Panc1 (cell line): ENCODE results near the gene ERN1. TPM values are rescaled to one million over a fixed set of nuclear protein-coding genes. Genes with fewer than 3 reads are reported as not detected.

Experiments
- ATAC-seq: fragments of 200-7000 bp; cut with Tn5 transposase; 2 replicates; pipeline ENCODE4 v1.9.1; 2020; ENCODE audit warnings: mild to moderate bottlenecking, moderate library complexity
- BruUV-seq: library from RNA; stranded (reverse); fragments of 400-500 nt; replicated peaks from 2 replicates; lab custom pipeline; 2021; lab: Mats Ljungman, UMichigan
- CTCF ChIA-PET: fragments of 300-600 bp; sonication (Branson Sonifier 250); formaldehyde crosslinking; loops from one replicate; lab custom pipeline; 2022; ENCODE audit warnings: antibody characterized with exemption; lab: Charles Lee
- POLR2A ChIA-PET: fragments of 300-600 bp; sonication (Branson Sonifier 250); formaldehyde crosslinking; loops from one replicate; lab custom pipeline; 2022; ENCODE audit warnings: antibody characterized with exemption; lab: Charles Lee
- DNase-seq: peaks from one replicate; pipeline ENCODE4 v3.0.0-alpha.2; 2010; ENCODE audit warnings: low read depth, low spot score
- H3K27ac ChIP-seq: 2 replicates; pipeline ENCODE4 v1.5.1; 2011; ENCODE audit warnings: mild to moderate bottlenecking, low read length, inconsistent platforms
- H3K27me3 ChIP-seq: fragments of 200-500 bp; sonication (Bioruptor generic); 2 replicates; pipeline ENCODE4 v1.6.0; 2014; ENCODE audit warnings: low read length, inconsistent platforms; ENCODE audit not compliant: control insufficient read depth, insufficient read depth
- H3K36me3 ChIP-seq: fragments of 200-500 bp; sonication (Bioruptor generic); 2 replicates; pipeline ENCODE4 v1.5.1; 2014; ENCODE audit warnings: inconsistent platforms, mild to moderate bottlenecking, low read length, moderate library complexity; ENCODE audit not compliant: control insufficient read depth, insufficient read depth
- H3K4me1 ChIP-seq: 2 replicates; pipeline ENCODE4 v1.5.1; 2011; ENCODE audit warnings: inconsistent platforms, mild to moderate bottlenecking, low read length, moderate library complexity; ENCODE audit not compliant: control insufficient read depth, insufficient read depth
- H3K4me3 ChIP-seq, 2 experiments: 2 replicates each; pipeline ENCODE4 v1.5.1; 2011 to 2012; ENCODE audit warnings: low read depth in 2 of 2, low read length in 2 of 2, mild to moderate bottlenecking in 2 of 2, inconsistent platforms in 1 of 2, moderate library complexity in 1 of 2
- H3K9me3 ChIP-seq: fragments of 200-500 bp; sonication (Bioruptor generic); 2 replicates; pipeline ENCODE4 v1.5.1; 2014; ENCODE audit warnings: low read depth, mild to moderate bottlenecking, inconsistent platforms, low read length, moderate library complexity; ENCODE audit not compliant: control insufficient read depth, insufficient read depth
- POLR2AphosphoS5 ChIP-seq: IDR thresholded peaks from 2 replicates; pipeline ENCODE4 v1.6.1; 2012; ENCODE audit warnings: mild to moderate bottlenecking, low read depth, low read length, moderate library complexity
- SIN3A ChIP-seq: IDR thresholded peaks from 2 replicates; pipeline ENCODE4 v1.6.1; 2012; ENCODE audit warnings: low read depth, mild to moderate bottlenecking, low read length, moderate library complexity, borderline replicate concordance; ENCODE audit not compliant: insufficient read depth
- TCF7L2 ChIP-seq: IDR thresholded peaks from 2 replicates; pipeline ENCODE4 v1.6.1; 2011; ENCODE audit warnings: mild to moderate bottlenecking, low read depth, low read length, inconsistent platforms
- in situ Hi-C: cut with HindIII; loops from 2 replicates; pipeline ENCODE4 v1.10.0; 2016; ENCODE audit warnings: low sequenced_read_pairs, low pct_unique_long_range_greater_than_20kb
- intact Hi-C: fragments of 100-400 bp; cut with micrococcal nuclease; formaldehyde crosslinking; loops from one replicate; pipeline ENCODE4 v1.10.0; 2022; ENCODE audit not compliant: unreplicated experiment
- total RNA-seq: library from RNA; stranded (reverse); gene quantifications from one replicate; pipeline ENCODE4 v1.2.1, GENCODE V29; 2021; ENCODE audit not compliant: unreplicated experiment
- TF ChIP-seq, protein P1 (sequence below): fragments of 450-650 bp; IDR thresholded peaks from 2 replicates; pipeline ENCODE4 v1.5.1; 2017; ENCODE audit warnings: mild to moderate bottlenecking
- TF ChIP-seq, protein P2 (sequence below), 2 experiments: IDR thresholded peaks; 2 replicates each; pipeline ENCODE4 v1.6.1; 2011 to 2012; ENCODE audit warnings: low read depth in 2 of 2, control low read depth in 1 of 2, low read length in 1 of 2, mild to moderate bottlenecking in 1 of 2, moderate library complexity in 1 of 2; ENCODE audit not compliant: insufficient read depth in 1 of 2

The ERN1 gene
- total RNA-seq, 1 experiment from 2014 or later = 12.1 TPM

DNA sequence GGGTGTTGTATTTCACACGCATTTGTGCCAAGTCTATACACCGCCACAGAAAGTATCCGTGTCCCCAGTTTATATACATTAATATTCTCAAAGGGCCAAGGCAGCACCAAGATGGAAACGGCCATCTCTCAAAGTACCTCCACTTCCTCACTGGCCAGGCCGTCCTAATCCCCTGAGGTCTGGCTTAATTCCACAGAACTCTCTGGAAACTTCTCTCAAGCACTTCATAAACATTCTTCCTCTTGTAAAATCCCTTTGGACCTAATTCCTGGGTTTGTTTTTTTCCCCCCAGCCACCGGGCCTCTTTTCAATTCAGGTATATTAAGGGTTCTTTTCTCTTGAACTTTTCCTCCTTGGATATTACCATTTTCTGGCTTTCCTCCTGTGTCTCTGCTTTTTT, 5.1 kb upstream of the ERN1 start:
- BruUV-seq = no TSS peak
- Histone ChIP-seq H3K4me1 (no peaks in the 10 kb centered on the region), H3K27ac (no peak overlapping the region), H3K27me3 (no peaks in the 10 kb centered on the region), H3K36me3 (no peaks in the 10 kb centered on the region), H3K9me3 (no peaks in the 10 kb centered on the region), H3K4me3 (no peak overlapping the region)
- ATAC-seq (no peak), DNase-seq (no peak)
- no peak for TF ChIP-seq POLR2AphosphoS5
- no peak for TF ChIP-seq TCF7L2
- TF ChIP-seq, protein P1, sequence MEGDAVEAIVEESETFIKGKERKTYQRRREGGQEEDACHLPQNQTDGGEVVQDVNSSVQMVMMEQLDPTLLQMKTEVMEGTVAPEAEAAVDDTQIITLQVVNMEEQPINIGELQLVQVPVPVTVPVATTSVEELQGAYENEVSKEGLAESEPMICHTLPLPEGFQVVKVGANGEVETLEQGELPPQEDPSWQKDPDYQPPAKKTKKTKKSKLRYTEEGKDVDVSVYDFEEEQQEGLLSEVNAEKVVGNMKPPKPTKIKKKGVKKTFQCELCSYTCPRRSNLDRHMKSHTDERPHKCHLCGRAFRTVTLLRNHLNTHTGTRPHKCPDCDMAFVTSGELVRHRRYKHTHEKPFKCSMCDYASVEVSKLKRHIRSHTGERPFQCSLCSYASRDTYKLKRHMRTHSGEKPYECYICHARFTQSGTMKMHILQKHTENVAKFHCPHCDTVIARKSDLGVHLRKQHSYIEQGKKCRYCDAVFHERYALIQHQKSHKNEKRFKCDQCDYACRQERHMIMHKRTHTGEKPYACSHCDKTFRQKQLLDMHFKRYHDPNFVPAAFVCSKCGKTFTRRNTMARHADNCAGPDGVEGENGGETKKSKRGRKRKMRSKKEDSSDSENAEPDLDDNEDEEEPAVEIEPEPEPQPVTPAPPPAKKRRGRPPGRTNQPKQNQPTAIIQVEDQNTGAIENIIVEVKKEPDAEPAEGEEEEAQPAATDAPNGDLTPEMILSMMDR = no peak
- TF ChIP-seq SIN3A = no peak
- TF ChIP-seq, protein P2, sequence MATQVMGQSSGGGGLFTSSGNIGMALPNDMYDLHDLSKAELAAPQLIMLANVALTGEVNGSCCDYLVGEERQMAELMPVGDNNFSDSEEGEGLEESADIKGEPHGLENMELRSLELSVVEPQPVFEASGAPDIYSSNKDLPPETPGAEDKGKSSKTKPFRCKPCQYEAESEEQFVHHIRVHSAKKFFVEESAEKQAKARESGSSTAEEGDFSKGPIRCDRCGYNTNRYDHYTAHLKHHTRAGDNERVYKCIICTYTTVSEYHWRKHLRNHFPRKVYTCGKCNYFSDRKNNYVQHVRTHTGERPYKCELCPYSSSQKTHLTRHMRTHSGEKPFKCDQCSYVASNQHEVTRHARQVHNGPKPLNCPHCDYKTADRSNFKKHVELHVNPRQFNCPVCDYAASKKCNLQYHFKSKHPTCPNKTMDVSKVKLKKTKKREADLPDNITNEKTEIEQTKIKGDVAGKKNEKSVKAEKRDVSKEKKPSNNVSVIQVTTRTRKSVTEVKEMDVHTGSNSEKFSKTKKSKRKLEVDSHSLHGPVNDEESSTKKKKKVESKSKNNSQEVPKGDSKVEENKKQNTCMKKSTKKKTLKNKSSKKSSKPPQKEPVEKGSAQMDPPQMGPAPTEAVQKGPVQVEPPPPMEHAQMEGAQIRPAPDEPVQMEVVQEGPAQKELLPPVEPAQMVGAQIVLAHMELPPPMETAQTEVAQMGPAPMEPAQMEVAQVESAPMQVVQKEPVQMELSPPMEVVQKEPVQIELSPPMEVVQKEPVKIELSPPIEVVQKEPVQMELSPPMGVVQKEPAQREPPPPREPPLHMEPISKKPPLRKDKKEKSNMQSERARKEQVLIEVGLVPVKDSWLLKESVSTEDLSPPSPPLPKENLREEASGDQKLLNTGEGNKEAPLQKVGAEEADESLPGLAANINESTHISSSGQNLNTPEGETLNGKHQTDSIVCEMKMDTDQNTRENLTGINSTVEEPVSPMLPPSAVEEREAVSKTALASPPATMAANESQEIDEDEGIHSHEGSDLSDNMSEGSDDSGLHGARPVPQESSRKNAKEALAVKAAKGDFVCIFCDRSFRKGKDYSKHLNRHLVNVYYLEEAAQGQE (IDR thresholded peaks at IDR 0.05; ENCODE audit: insufficient read depth in 1 of 2, low read depth in 2 of 2, low read length in 1 of 2) = no peak
- intact Hi-C loops (loop anchor here (10.0 kb wide), 2 partner anchors 70 to 220 kb away; partner anchors contain the start of genes CSHL1 and GH1), in situ Hi-C loops (no loop called here)
- ChIA-PET POLR2A (no interaction called here), CTCF (interaction anchor here (2.2 kb wide), 1 partner anchor 107 kb away, joined by 66 read pairs; no protein-coding TSS in a partner anchor)

DNA sequence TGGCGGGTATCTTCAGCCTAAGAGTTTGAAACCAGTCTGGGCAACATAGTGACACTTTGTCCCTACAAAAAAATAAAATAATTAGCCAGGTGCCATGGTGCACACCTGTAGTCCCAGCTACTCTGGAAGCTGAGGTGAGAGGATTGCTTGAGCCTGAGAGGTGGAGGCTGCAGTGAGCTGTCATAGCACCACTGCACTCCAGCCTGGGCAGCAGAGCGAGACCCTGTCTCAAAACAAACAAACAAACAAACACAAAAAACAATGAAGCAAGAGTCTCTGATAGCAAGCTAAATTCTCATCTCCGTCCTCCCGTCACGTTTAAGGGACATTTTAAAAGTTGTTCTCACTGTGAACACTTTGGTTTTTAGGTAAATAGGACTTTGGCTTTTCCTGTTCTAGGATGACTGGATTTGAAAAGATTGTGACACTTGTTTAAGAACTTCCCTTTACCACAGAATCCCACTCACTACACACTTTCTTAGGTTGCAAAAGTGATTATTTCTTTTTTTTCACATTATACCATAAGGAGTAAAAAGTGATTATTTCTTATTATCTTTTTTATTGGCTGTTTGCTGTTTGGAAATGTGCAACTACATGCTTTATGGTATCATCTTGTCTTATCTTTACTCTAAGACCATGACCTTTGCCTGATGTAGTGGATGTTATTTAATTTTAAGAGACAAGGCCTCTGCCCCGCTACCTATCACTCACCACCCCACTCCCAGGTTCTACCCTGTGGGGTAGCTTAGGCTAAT, 4.4 kb upstream of the ERN1 start:
- ATAC-seq (no peak), DNase-seq (no peak)
- in situ Hi-C loops = no loop called here
- TF ChIP-seq, protein P1 = no peak
- TF ChIP-seq TCF7L2 (no peak), POLR2AphosphoS5 (no peak), SIN3A (no peak)
- TF ChIP-seq, protein P2 (IDR thresholded peaks at IDR 0.05; ENCODE audit: insufficient read depth in 1 of 2, low read depth in 2 of 2, low read length in 1 of 2) = no peak
- Histone ChIP-seq H3K4me1 (no peaks in the 10 kb centered on the region), H3K9me3 (no peaks in the 10 kb centered on the region), H3K27ac (no peak overlapping the region), H3K36me3 (peaks cover under 1% of the 10 kb centered on the region; the same call in 1 of the 2 replicates), H3K27me3 (no peaks in the 10 kb centered on the region), H3K4me3 (no peak overlapping the region)
- no TSS peak for BruUV-seq
- intact Hi-C loops = loop anchor here (10.0 kb wide), 2 partner anchors 70 to 220 kb away; partner anchors contain the start of genes CSHL1 and GH1
- ChIA-PET POLR2A (interaction anchor here (0.9 kb wide), 1 partner anchor 105 kb away, joined by 3 read pairs; no protein-coding TSS in a partner anchor), CTCF (interaction anchor here (0.5 to 2.2 kb wide), 12 partner anchors 10 to 233 kb away, joined by 3 to 66 read pairs (median 4); partner anchors contain the start of genes GH1 and ICAM2)
